ENCODE results near the gene LAMC1.

DNA sequence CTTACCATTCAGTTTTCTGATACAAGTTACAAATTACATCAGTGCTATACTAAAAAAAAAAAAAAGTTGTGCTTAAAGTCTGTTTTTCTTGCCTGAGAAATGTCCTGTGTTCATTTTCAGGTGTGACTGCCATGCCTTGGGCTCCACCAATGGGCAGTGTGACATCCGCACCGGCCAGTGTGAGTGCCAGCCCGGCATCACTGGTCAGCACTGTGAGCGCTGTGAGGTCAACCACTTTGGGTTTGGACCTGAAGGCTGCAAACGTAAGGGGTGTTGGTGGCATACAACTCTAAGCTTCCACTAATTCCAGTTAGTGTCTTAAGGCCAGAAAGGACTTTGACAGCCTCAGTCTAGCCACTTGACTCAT lies 102.8 kb downstream of the LAMC1 start:
- TF ChIP-seq, protein P1, sequence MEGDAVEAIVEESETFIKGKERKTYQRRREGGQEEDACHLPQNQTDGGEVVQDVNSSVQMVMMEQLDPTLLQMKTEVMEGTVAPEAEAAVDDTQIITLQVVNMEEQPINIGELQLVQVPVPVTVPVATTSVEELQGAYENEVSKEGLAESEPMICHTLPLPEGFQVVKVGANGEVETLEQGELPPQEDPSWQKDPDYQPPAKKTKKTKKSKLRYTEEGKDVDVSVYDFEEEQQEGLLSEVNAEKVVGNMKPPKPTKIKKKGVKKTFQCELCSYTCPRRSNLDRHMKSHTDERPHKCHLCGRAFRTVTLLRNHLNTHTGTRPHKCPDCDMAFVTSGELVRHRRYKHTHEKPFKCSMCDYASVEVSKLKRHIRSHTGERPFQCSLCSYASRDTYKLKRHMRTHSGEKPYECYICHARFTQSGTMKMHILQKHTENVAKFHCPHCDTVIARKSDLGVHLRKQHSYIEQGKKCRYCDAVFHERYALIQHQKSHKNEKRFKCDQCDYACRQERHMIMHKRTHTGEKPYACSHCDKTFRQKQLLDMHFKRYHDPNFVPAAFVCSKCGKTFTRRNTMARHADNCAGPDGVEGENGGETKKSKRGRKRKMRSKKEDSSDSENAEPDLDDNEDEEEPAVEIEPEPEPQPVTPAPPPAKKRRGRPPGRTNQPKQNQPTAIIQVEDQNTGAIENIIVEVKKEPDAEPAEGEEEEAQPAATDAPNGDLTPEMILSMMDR (conservative IDR thresholded peaks at IDR 0.05; ENCODE audit: low read depth, low read length), result no peak
- no peak for TF ChIP-seq EZH2 (IDR thresholded peaks at IDR 0.05; ENCODE audit: low read length, unreplicated experiment)

Data from PC-3 (cell line).